ENCODE measurements around the gene RCOR2.
"Not testable (repeated sequence)": the region's sequence is repeated elsewhere in the genome, so short reads cannot be mapped to it uniquely, and the experiment has no call there.

RCOR2 gene

GRCh38 chr11:63863620-63864019 is 53.3 kb downstream of the RCOR2 start:
- not testable (repeated sequence) for H3K27me3 Mint-ChIP-seq, H3K27ac Mint-ChIP-seq, H3K4me3 Mint-ChIP-seq, H3K36me3 Mint-ChIP-seq, H3K9me3 Mint-ChIP-seq
- H3K4me1 Mint-ChIP-seq, result peaks cover 63% of the 10 kb centered on the region

- no peaks in the 10 kb centered on the region for H3K9me3 Mint-ChIP-seq
- peaks cover 60% of the 10 kb centered on the region for H3K4me1 Mint-ChIP-seq
- H3K27me3 Mint-ChIP-seq, result no peaks in the 10 kb centered on the region
- peak overlapping the region; percentile 2 for H3K27ac Mint-ChIP-seq
- peak overlapping the region; percentile 37 for H3K4me3 Mint-ChIP-seq
- peaks cover 3% of the 10 kb centered on the region for H3K36me3 Mint-ChIP-seq
Observed at GRCh38 chr11:63862923-63863322, 54.0 kb downstream of the RCOR2 start.
